Inflammatory macrophage treated with lipopolysaccharide for 1 hour (primary cell): ENCODE measurements around the gene MS4A15.
"Not testable (repeated sequence)": the region's sequence is repeated elsewhere in the genome, so short reads cannot be mapped to it uniquely, and the experiment has no call there.

ENCODE experiments used
- DNase-seq, 2 donors: peaks; one replicate each; pipeline ENCODE4 v3.0.0-alpha.2; 2020 to 2022

The MS4A15 gene

DNA sequence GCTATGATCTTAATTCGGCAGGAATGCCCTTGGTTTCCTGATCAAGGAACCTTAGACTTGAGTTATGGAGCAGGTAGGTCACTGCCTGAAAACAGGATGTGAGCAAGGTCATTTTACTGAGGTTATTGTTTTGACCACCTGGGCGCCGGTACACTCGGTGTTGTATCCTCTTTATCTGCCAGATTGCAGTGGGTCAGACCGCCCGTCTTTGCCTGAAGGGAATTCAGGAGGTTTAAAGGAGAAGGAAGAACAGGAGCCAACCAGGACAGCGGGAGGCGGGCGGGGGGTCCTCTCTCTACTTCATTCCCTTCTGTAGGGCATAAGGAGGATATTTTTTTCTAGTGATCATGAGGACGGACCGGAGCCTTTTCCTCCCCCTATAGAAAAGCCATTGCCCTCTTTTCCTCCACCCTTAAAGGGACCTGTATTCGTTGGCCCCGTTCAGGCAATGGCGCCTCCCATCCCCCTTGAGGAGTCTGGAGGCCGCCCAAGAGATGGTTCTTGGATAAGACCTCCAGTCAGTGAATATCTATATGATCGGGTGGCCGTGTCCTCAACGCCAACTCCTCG lies 649 bp downstream of the MS4A15 start:
- no peak for DNase-seq

DNA sequence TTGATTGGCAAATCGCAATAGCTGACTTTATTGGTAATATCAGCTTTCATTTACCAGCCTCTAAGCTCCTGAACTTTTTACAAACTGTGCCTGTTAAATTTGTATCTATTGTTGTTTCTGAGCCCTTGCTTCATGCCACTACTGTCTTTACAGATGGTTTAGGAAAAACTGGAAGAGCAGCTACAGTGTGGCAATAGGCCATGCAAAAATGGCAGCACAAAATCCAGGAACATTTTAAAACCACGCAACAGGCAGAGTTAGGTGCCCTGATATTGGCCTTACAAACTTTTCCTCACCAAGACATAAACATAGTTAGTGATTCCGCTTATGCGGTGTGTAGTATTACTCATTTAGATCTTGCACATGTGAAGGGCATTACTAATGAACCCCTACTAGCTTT lies 2.0 kb downstream of the MS4A15 start:
- DNase-seq, result not testable (repeated sequence)

DNA sequence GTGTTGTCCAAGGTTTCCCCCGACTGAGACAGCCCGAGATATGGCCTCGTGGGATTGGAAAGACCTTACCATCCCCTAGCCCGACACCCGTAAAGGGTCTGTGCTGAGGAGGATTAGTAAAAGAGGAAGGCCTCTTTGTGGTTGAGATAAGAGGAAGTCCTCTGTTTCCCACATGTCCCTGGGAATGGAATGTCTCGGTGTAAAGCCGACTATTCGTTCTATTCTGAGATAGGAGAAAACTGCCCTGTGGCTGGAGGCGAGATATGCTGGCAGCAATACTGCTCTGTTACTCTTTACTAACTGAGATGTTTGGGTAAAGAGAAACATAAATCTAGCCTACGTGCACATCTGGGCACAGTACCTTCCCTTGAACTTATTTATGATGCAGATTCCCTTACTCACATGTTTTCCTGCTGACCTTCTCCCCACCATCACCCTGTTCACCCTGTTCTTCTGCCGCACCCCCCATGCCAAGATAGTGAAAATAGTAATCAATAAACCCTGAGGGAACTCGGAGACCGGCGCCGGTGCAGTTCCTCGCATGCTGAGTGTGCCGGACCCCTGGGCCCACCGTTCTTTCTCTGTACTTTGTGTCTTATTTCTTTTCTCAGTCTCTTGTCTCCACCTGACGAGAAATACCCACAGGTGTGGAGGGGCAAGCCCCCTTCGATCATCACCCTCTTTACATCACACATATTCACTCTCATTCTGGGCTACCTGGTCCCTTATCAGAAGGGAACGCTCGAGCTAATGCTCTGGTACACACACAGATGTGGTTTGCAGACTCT lies 3.0 kb downstream of the MS4A15 start:
- DNase-seq, result peak; percentile 28 to 29

DNA sequence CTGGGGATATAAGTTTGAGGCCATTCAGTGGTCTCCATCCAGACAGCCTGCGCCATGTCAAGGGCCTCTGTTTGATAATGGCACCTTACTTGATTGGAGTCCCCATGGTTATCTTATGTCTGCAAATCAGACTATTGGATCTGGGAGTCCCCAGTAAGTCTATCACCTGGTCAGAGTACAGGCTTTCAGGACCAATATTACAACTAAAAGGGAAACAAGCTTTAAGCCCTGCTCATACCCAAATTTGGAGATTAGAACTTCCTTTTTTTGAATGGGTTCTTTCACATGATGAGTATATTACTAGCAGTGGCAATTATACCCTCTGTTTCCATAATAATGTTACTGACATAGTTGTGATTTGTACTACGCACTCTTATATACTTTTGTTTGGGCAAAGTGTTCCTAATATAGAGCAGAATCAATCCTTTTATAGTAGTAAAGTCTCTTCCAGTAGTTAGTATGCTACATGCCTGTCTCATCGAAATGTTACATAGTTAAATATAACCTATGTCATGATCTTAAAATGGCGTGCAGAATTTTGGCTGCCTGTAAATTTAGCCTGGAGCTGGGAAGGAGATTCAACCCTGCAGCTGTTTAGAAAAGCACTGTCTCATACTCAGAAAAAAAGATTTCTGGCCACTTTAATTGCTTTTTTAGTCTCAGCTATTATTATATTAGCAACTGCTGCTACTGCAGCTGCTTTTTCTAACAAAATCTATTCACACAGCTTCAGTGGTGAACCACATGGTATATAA lies 4.9 kb downstream of the MS4A15 start:
- DNase-seq, result no peak

DNA sequence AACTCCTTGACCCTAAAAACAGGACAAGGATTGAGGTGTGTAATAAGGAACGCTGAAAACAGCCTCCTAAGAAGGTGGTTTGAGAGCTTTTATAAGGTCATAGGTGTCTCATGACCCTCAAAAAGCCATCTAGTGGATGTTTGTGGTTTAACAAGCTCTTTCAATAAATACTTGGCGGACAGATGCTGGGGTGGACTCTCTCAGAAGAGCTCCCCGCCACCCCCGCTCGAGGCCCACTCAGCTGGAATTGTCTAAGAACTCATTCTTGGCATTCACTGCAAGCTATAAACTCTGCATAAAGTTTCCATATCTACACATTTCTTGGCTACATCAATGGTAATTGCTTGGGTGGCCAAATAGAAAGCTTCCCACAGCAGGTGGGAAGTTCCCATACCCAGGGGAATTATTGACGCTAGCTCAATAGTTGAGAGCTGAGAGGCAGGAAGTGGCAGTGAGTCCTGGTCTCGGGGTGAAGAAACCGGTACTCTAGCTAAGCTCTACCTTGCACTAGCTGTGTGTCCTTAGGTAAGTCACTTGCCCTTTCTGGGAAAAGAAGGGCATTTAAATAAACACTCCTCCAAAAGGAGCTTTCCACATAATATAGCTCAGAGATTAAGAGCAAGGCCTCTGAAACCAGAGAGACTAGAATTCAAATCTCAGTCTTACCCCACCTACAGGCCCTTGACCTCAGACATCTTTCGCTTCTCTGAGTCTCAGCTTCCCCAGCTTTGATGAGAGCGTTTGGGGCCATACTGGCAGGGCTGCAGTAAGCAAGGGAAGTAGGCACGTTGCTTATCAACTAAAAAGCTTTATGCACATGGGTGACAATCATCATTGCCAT lies 6.4 kb downstream of the MS4A15 start:
- peak in 1 of 2 donors; percentile 14 for DNase-seq

DNA sequence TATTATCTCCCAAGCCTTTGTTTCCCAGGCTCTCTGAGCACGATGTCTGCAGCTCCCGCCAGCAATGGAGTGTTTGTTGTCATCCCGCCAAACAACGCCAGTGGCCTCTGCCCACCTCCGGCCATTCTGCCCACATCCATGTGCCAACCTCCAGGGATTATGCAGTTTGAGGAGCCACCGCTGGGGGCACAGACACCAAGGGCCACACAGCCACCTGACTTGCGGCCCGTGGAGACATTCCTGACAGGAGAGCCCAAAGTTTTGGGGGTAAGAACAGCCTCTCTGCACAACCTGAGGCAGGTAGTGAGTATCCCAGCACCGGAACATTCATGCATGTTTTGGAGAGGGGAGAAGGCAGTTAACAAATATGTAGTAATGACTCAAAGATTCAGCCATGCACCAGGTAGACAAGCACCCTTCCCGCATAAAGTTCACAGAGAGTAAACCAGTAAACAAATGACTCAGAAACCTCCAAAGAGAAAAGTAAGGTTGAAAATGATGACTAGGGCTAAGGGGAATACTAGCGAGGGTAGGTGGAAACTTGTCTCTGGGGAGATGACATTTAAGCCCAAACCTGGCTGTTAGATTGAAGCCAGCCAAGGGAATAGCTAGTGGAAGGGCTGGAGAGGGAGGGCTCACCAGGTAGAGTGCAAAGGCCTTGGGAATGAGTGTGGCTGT lies 7.2 kb downstream of the MS4A15 start:
- DNase-seq, result no peak

DNA sequence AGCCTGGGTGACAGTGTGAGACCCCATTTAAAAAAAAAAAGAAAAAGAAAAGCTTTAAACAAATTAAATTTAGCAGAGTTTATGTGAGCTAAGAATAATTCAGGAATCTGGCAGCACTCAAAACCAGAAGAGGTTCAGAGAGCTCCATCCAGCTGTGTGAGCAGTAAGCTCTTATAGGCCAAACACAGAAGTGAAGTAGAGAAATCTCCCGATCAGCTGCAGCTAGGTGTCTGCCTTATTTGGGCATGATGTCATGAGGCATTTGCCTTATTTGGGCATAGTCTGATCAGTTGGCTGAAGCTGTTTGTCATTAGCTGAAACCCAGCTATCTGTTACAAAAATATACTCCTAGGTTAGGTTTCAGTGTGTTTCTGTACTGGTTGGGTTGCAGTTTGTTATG lies 8.2 kb downstream of the MS4A15 start:
- DNase-seq, result no peak

DNA sequence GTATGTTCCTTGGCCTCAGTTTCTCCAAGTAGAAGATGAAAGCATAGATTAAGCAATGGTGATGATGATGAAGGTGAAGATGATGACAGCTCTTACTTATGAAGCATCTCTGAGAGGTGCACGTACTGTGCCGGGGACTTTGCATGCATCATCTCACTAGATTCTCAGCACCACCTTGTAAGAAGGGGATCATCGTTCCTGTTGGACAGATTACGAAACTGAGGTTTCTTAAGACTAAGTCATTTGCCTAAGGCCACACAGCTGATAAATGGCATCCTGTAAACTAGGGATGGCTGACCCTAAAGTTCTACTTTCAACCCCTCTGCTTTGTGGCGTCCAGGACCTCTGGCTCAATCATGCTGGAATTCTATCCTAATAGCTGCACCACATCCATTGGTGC lies 8.7 kb downstream of the MS4A15 start:
- no peak for DNase-seq

GRCh38 chr11:60766547-60766946 lies 9.9 kb downstream of the MS4A15 start:
- no peak for DNase-seq

GRCh38 chr11:60767388-60767811 lies 10.7 kb downstream of the MS4A15 start:
- DNase-seq, result no peak

GRCh38 chr11:60768202-60768601 lies 11.5 kb downstream of the MS4A15 start:
- no peak for DNase-seq

DNA sequence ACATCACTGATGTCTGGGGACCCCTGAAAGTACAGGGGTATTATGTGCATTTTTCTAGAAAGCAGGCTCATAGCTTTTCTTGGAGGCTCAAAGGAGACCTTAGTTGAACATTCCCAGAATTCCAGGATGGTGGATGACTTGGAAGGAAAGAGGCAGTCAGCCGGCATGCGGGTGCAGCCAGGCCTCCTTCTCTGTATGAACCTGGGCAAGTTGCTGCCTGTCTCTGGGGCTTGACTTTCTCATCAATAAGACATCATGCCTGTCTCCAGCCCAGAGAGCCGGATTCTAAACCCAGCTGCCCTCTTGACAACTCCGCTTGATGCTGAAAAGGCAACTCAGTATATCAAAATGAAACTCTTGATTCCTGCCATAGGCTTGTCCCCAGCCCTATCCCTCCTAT lies 12.6 kb downstream of the MS4A15 start:
- no peak for DNase-seq

- DNase-seq, result no peak
Measured at GRCh38 chr11:60769811-60770210, 13.1 kb downstream of the MS4A15 start.

DNA sequence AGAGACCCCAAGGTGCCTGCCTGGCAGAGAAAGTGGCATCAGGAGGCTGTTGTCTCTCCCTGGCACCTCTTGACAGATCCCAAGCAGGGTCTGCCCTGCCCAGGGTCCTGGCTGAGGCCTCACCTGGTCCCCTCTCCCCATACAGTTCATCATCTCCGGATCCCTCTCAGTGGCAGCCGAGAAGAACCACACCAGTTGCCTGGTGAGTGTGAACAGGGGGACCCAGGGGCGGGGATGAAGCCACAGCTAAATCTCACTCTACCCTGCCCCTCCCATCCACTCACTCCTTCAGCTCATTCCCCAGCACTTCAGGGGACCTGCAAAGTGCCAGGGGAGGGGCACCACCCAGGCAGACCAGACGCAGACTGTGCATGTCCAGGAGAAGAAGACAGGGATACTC lies 14.5 kb downstream of the MS4A15 start:
- no peak for DNase-seq

- no peak for DNase-seq
Measured at GRCh38 chr11:60771879-60772525, 15.3 kb downstream of the MS4A15 start.

GRCh38 chr11:60772666-60773065 lies 16.0 kb downstream of the MS4A15 start:
- DNase-seq, result no peak

DNA sequence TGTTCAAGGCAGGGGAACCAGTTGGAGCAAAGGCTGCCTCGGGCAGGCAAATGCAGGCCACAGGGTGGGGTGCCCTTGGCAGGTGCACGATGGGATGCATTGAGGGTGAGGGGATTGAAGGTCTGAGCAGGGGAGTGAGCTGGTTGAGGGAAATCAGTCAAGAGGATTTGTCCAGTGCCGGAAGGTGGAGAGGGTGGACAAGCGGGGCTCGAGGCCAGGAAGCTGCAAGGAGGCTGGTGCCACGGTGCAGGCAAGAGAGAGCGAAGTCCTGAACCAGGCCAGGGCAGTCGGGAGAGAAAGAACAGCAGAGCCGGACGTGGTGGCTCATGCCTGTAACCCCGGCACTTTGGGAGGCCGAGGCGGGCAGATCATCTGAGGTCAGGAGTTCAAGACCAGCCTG lies 18.1 kb downstream of the MS4A15 start:
- no peak for DNase-seq

- peak; percentile 57 to 94 for DNase-seq
Measured at GRCh38 chr11:60775420-60775961, 18.8 kb downstream of the MS4A15 start.

GRCh38 chr11:60776167-60776566 lies 19.5 kb downstream of the MS4A15 start:
- DNase-seq, result no peak

DNA sequence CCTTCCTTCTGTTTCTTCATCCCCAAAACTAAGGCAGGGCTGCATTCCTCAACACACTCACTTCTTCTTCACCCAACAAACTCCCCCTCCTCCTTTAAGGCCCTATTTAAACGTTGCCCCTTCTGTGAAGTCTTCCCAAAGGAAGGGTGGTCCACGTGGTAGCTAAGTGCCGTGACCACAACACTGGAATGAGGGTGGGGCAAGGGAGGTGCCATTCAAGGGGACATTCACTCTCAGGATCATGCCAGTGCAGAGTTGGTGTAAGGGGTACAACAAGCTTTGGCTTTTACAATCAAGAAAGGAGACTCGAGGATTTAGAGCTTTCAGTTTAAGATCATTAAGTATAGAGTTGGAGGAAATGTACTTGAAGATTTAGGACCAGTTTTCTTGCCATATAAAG lies 20.4 kb downstream of the MS4A15 start:
- no peak for DNase-seq

DNA sequence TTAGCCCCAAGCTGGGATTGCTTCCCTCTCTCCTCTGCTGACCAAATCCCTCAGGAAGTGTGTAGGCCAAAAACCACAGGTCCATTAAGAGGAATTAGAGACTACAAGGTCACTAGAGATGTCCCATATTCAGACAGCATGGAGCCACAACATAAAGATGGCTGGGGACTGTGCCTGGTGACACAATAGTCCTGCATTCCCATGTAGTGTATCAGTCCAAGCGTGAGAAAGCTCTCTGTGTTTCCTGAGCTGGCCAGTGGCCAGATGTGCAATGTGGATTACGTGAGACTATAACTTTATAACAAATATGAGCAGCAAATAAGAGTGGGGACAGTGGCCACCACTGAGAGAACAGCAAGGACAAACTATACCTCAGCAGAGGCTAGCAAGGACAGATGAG lies 20.9 kb downstream of the MS4A15 start:
- no peak for DNase-seq

GRCh38 chr11:60780065-60780464 lies 23.4 kb downstream of the MS4A15 start:
- no peak for DNase-seq
